ENCODE measurements around the gene COL4A3.
"Not testable (repeated sequence)": the region's sequence is repeated elsewhere in the genome, so short reads cannot be mapped to it uniquely, and the experiment has no call there.

The COL4A3 gene

GRCh38 chr2:227206406-227206805 lies 42.0 kb downstream of the COL4A3 start:
- no peak for DNase-seq (ENCODE audit: low spot score)

- DNase-seq (ENCODE audit: low spot score): no peak
These were observed 43.1 kb downstream of the COL4A3 start for GRCh38 chr2:227207573-227207972.

GRCh38 chr2:227214622-227215041 lies 50.2 kb downstream of the COL4A3 start:
- DNase-seq (ENCODE audit: low spot score): no peak

GRCh38 chr2:227219312-227220105 lies 55.1 kb downstream of the COL4A3 start:
- no peak for DNase-seq (ENCODE audit: low spot score)

GRCh38 chr2:227221120-227221519 lies 56.7 kb downstream of the COL4A3 start:
- DNase-seq (ENCODE audit: low spot score): no peak

GRCh38 chr2:227222292-227222691 lies 57.9 kb downstream of the COL4A3 start:
- DNase-seq (ENCODE audit: low spot score): no peak

- not testable (repeated sequence) for DNase-seq (ENCODE audit: low spot score)
These were observed 61.2 kb downstream of the COL4A3 start for GRCh38 chr2:227225641-227226040.

- DNase-seq (ENCODE audit: low spot score): no peak
These were observed 63.7 kb downstream of the COL4A3 start for GRCh38 chr2:227228061-227228667.

GRCh38 chr2:227230151-227230550 lies 65.7 kb downstream of the COL4A3 start:
- DNase-seq (ENCODE audit: low spot score): no peak

- no peak for DNase-seq (ENCODE audit: low spot score)
These were observed 70.0 kb downstream of the COL4A3 start for GRCh38 chr2:227234429-227234828.

GRCh38 chr2:227237786-227238185 lies 73.4 kb downstream of the COL4A3 start:
- DNase-seq (ENCODE audit: low spot score): no peak

GRCh38 chr2:227238238-227239237 lies 74.1 kb downstream of the COL4A3 start:
- DNase-seq (ENCODE audit: low spot score): peak; percentile 65

- no peak for DNase-seq (ENCODE audit: low spot score)
These were observed 76.6 kb downstream of the COL4A3 start for GRCh38 chr2:227241005-227241404.

GRCh38 chr2:227248876-227249275 lies 84.5 kb downstream of the COL4A3 start:
- DNase-seq (ENCODE audit: low spot score): no peak

GRCh38 chr2:227252831-227253230 lies 88.4 kb downstream of the COL4A3 start:
- no peak for DNase-seq (ENCODE audit: low spot score)

- no peak for DNase-seq (ENCODE audit: low spot score)
These were observed 92.2 kb downstream of the COL4A3 start for GRCh38 chr2:227256605-227257004.

GRCh38 chr2:227257820-227258219 lies 93.4 kb downstream of the COL4A3 start:
- no peak for DNase-seq (ENCODE audit: low spot score)

- no peak for DNase-seq (ENCODE audit: low spot score)
These were observed 95.6 kb downstream of the COL4A3 start for GRCh38 chr2:227260041-227260440.

- no peak for DNase-seq (ENCODE audit: low spot score)
These were observed 103.1 kb downstream of the COL4A3 start for GRCh38 chr2:227267410-227268115.

- no peak for DNase-seq (ENCODE audit: low spot score)
These were observed 116.5 kb downstream of the COL4A3 start for GRCh38 chr2:227280895-227281294.

GRCh38 chr2:227285741-227286236 lies 121.4 kb downstream of the COL4A3 start:
- DNase-seq (ENCODE audit: low spot score): no peak

GRCh38 chr2:227287771-227288170 lies 123.3 kb downstream of the COL4A3 start:
- no peak for DNase-seq (ENCODE audit: low spot score)
